ENCODE measurements around the gene TXNDC5. TPM values are rescaled to one million over a fixed set of nuclear protein-coding genes. Genes with fewer than 3 reads are reported as not detected.
"Not testable (repeated sequence)": the region's sequence is repeated elsewhere in the genome, so short reads cannot be mapped to it uniquely, and the experiment has no call there.

Gene TXNDC5
- total RNA-seq, 1 donor from 2014 or later, result 110 TPM

DNA sequence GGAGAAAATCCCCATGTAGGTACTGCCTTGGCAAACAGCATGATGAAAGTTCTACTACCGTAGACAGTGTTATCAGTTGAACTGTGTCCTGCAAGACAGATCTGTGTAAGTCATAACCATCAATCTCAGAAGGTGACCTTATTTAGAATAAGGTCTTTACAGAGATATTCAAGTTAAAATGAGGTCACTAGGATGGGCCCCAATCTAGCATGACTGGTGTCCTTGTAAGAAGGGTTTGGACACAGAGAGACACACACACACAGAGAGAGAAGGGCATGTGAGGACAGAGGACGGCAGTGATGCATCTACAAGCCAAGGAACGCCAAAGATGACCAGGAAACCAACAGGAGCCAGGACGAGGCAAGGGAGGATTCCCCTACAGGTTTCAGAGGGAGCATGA, 8.8 kb downstream of the TXNDC5 start:
- TF ChIP-seq CTCF (IDR thresholded peaks at IDR 0.05; ENCODE audit: unreplicated experiment), result no peak
- Mint-ChIP-seq H3K36me3 (ENCODE audit: low read depth, unreplicated experiment) (peaks cover 36% of the 10 kb centered on the region), H3K27me3 (ENCODE audit: unreplicated experiment) (no peaks in the 10 kb centered on the region), H3K4me1 (ENCODE audit: unreplicated experiment) (peaks cover 6% of the 10 kb centered on the region), H3K9me3 (ENCODE audit: unreplicated experiment) (no peaks in the 10 kb centered on the region), H3K27ac (ENCODE audit: unreplicated experiment) (no peak overlapping the region), H3K4me3 (ENCODE audit: unreplicated experiment) (no peak overlapping the region)
- no peak for DNase-seq (ENCODE audit: low spot score)

DNA sequence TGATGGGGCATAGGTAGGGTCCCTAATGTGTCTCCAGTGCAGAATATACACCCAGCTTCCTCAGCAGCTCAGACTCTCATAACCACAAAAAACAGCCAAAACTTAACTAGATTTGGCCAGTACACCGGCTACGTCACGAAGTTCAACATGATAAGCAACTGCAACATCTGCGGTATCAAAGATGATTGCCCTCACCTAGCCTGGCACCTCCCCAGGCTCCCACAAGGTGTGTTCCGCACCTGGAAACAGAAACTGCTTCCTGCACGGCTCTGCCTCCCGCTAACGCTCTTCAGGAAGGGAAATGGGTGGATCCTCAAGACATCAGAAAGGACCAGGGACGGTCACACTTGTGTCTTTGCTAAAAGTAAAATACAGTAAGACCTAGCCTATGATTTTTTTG, 9.5 kb downstream of the TXNDC5 start:
- no peak for DNase-seq (ENCODE audit: low spot score)
- TF ChIP-seq CTCF (IDR thresholded peaks at IDR 0.05; ENCODE audit: unreplicated experiment), result no peak
- H3K4me3 Mint-ChIP-seq (ENCODE audit: unreplicated experiment), result peak overlapping the region; percentile 20
- no peaks in the 10 kb centered on the region for H3K9me3 Mint-ChIP-seq (ENCODE audit: unreplicated experiment)
- peaks cover 43% of the 10 kb centered on the region for H3K36me3 Mint-ChIP-seq (ENCODE audit: low read depth, unreplicated experiment)
- H3K27ac Mint-ChIP-seq (ENCODE audit: unreplicated experiment), result no peak overlapping the region
- no peaks in the 10 kb centered on the region for H3K27me3 Mint-ChIP-seq (ENCODE audit: unreplicated experiment)
- peaks cover 6% of the 10 kb centered on the region for H3K4me1 Mint-ChIP-seq (ENCODE audit: unreplicated experiment)

- H3K4me3 Mint-ChIP-seq (ENCODE audit: unreplicated experiment), result no peak overlapping the region
- no peak for TF ChIP-seq CTCF (IDR thresholded peaks at IDR 0.05; ENCODE audit: unreplicated experiment)
- peaks cover 6% of the 10 kb centered on the region for H3K4me1 Mint-ChIP-seq (ENCODE audit: unreplicated experiment)
- H3K9me3 Mint-ChIP-seq (ENCODE audit: unreplicated experiment), result no peaks in the 10 kb centered on the region
- no peak overlapping the region for H3K27ac Mint-ChIP-seq (ENCODE audit: unreplicated experiment)
- H3K36me3 Mint-ChIP-seq (ENCODE audit: low read depth, unreplicated experiment), result peaks cover 46% of the 10 kb centered on the region
- H3K27me3 Mint-ChIP-seq (ENCODE audit: unreplicated experiment), result no peaks in the 10 kb centered on the region
- DNase-seq (ENCODE audit: low spot score), result no peak
Observed at GRCh38 chr6:7900621-7901020, 10.0 kb downstream of the TXNDC5 start.

DNA sequence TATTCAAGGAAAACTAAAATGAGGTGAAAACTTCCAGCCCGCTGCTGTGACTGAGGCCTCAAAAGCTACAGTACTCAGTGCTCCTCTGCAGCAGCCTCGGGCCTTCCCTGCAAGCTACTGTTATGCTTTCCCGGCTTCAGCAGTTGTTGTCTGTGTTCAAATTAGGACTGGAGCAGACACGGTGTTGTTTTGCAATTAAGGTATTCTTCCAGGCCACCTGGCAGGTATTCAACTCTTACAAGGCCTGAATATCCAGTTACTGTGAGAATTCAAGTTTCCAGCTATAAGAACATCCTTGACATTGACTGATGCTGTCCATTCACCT, 10.7 kb downstream of the TXNDC5 start:
- Mint-ChIP-seq H3K9me3 (ENCODE audit: unreplicated experiment) (no peaks in the 10 kb centered on the region), H3K4me1 (ENCODE audit: unreplicated experiment) (peaks cover 6% of the 10 kb centered on the region), H3K36me3 (ENCODE audit: low read depth, unreplicated experiment) (peaks cover 42% of the 10 kb centered on the region), H3K27ac (ENCODE audit: unreplicated experiment) (no peak overlapping the region), H3K27me3 (ENCODE audit: unreplicated experiment) (no peaks in the 10 kb centered on the region), H3K4me3 (ENCODE audit: unreplicated experiment) (no peak overlapping the region)
- no peak for DNase-seq (ENCODE audit: low spot score)
- TF ChIP-seq CTCF (IDR thresholded peaks at IDR 0.05; ENCODE audit: unreplicated experiment), result no peak

GRCh38 chr6:7899101-7899888, 11.3 kb downstream of the TXNDC5 start:
- peaks cover 44% of the 10 kb centered on the region for H3K36me3 Mint-ChIP-seq (ENCODE audit: low read depth, unreplicated experiment)

GRCh38 chr6:7898193-7898586, 12.4 kb downstream of the TXNDC5 start:
- H3K4me1 Mint-ChIP-seq (ENCODE audit: unreplicated experiment); H3K9me3 Mint-ChIP-seq (ENCODE audit: unreplicated experiment); H3K27ac Mint-ChIP-seq (ENCODE audit: unreplicated experiment); H3K4me3 Mint-ChIP-seq (ENCODE audit: unreplicated experiment); H3K27me3 Mint-ChIP-seq (ENCODE audit: unreplicated experiment); DNase-seq (ENCODE audit: low spot score): not testable (repeated sequence)
- peaks cover 50% of the 10 kb centered on the region for H3K36me3 Mint-ChIP-seq (ENCODE audit: low read depth, unreplicated experiment)

More at GRCh38 chr6:7899101-7899888, 11.3 kb downstream of the TXNDC5 start:
- Mint-ChIP-seq H3K9me3 (ENCODE audit: unreplicated experiment) (no peaks in the 10 kb centered on the region), H3K4me1 (ENCODE audit: unreplicated experiment) (peaks cover 6% of the 10 kb centered on the region), H3K27me3 (ENCODE audit: unreplicated experiment) (no peaks in the 10 kb centered on the region), H3K27ac (ENCODE audit: unreplicated experiment) (no peak overlapping the region), H3K4me3 (ENCODE audit: unreplicated experiment) (no peak overlapping the region)
- no peak for DNase-seq (ENCODE audit: low spot score)
- TF ChIP-seq CTCF (IDR thresholded peaks at IDR 0.05; ENCODE audit: unreplicated experiment), result no peak

Measured in endothelial cell (in vitro differentiated cells).